Measurements from ENCODE around the gene SYCE1. TPM values are rescaled to one million over a fixed set of nuclear protein-coding genes. Genes with fewer than 3 reads are reported as not detected.
"Not testable (repeated sequence)": the region's sequence is repeated elsewhere in the genome, so short reads cannot be mapped to it uniquely, and the experiment has no call there.

SYCE1 gene
- total and polyA plus RNA-seq, 8 donors, result 0.45 to 1.7 (median 0.50) TPM; not detected in 5

- Histone ChIP-seq H3K27me3 (peaks cover 0 to 57% (median 0%) of the 10 kb centered on the region in 3 donors), H3K36me3 (no peaks in the 10 kb centered on the region), H3K27ac (no peak overlapping the region), H3K9me3 (peaks cover 0 to 8% (median 2%) of the 10 kb centered on the region in 4 donors), H3K4me3 (no peak overlapping the region), H3K4me1 (peaks cover 0 to 3% (median 0%) of the 10 kb centered on the region in 4 donors)
- TF ChIP-seq POLR2A (IDR thresholded peaks at IDR 0.05) (no peak), POLR2AphosphoS5 (IDR thresholded peaks at IDR 0.05) (no peak), EP300 (IDR thresholded peaks at IDR 0.05) (no peak), CTCF (IDR thresholded peaks at IDR 0.05) (peak in 4 of 7 experiments; percentile 19 to 42 (median 24))
- 13 to 51% (median 19%) methylated on average over 3 of the region's 3 CpGs for WGBS, 5 donors
- DNase-seq, result peak in 1 of 2 donors; percentile 15
- intact Hi-C loops (cut with DNase I; ENCODE audit: low total_unique reads), result no loop called here
Measured at GRCh38 chr10:133608855-133609254, 43.5 kb upstream of the SYCE1 start.

- H3K27ac ChIP-seq; H3K36me3 ChIP-seq; H3K4me3 ChIP-seq; H3K9me3 ChIP-seq; DNase-seq; intact Hi-C loops (cut with DNase I; ENCODE audit: low total_unique reads); H3K4me1 ChIP-seq: not testable (repeated sequence)
- 52 to 80% (median 75%) methylated on average over 2 of the region's 2 CpGs for WGBS, 5 donors
- H3K27me3 ChIP-seq, result peaks cover 0 to 90% (median 0%) of the 10 kb centered on the region in 3 donors
Measured at GRCh38 chr10:133603434-133603833, 38.1 kb upstream of the SYCE1 start.

GRCh38 chr10:133600657-133601056 lies 35.3 kb upstream of the SYCE1 start:
- 43 to 59% (median 54%) methylated on average over 3 of the region's 3 CpGs for WGBS, 5 donors
- H3K27me3 ChIP-seq, result peaks cover 0 to 72% (median 0%) of the 10 kb centered on the region in 3 donors
- DNase-seq, result no peak
- H3K4me1 ChIP-seq, result no peaks in the 10 kb centered on the region
- H3K36me3 ChIP-seq, result no peaks in the 10 kb centered on the region
- H3K4me3 ChIP-seq, result no peak overlapping the region
- no peak overlapping the region for H3K27ac ChIP-seq
- no peaks in the 10 kb centered on the region for H3K9me3 ChIP-seq
- TF ChIP-seq POLR2A (IDR thresholded peaks at IDR 0.05) (no peak), POLR2AphosphoS5 (IDR thresholded peaks at IDR 0.05) (no peak), CTCF (IDR thresholded peaks at IDR 0.05) (no peak), EP300 (IDR thresholded peaks at IDR 0.05) (no peak)
- intact Hi-C loops (cut with DNase I; ENCODE audit: low total_unique reads), result no loop called here

- intact Hi-C loops (cut with DNase I; ENCODE audit: low total_unique reads); H3K27ac ChIP-seq; DNase-seq; H3K36me3 ChIP-seq; H3K9me3 ChIP-seq; H3K4me3 ChIP-seq; H3K4me1 ChIP-seq: not testable (repeated sequence)
- WGBS, 5 donors, result 63 to 78% (median 71%) methylated on average over 8 of the region's 8 CpGs
- H3K27me3 ChIP-seq, result peaks cover 0 to 65% (median 0%) of the 10 kb centered on the region in 3 donors
Measured at GRCh38 chr10:133599869-133600268, 34.5 kb upstream of the SYCE1 start.

GRCh38 chr10:133592716-133593115 lies 27.3 kb upstream of the SYCE1 start:
- no peak for DNase-seq
- no peaks in the 10 kb centered on the region for H3K36me3 ChIP-seq
- H3K4me3 ChIP-seq, result no peak overlapping the region
- intact Hi-C loops (cut with DNase I; ENCODE audit: low total_unique reads), result no loop called here
- H3K27ac ChIP-seq, result no peak overlapping the region
- H3K4me1 ChIP-seq, result no peaks in the 10 kb centered on the region
- no peaks in the 10 kb centered on the region for H3K9me3 ChIP-seq
- TF ChIP-seq CTCF (IDR thresholded peaks at IDR 0.05) (no peak), POLR2AphosphoS5 (IDR thresholded peaks at IDR 0.05) (no peak), EP300 (IDR thresholded peaks at IDR 0.05) (no peak), POLR2A (IDR thresholded peaks at IDR 0.05) (no peak)
- peaks cover 0 to 64% (median 6%) of the 10 kb centered on the region in 3 donors for H3K27me3 ChIP-seq
- WGBS, 5 donors, result 70 to 86% (median 76%) methylated on average over 6 of the region's 6 CpGs

Measured in stomach (tissue), 9 donors.